Lower leg skin (tissue), 3 donors: ENCODE measurements around the gene MROH2A.

Experiments used
- CTCF ChIP-seq, 3 donors: fragments of 450-650 bp; IDR thresholded peaks; one replicate each; pipeline ENCODE4 v1.5.1; 2016; ENCODE audit warnings: antibody characterized with exemption in 3 of 3, mild to moderate bottlenecking in 3 of 3, moderate library complexity in 2 of 3
- POLR2A ChIP-seq, 2 donors: fragments of 450-650 bp; IDR thresholded peaks; one replicate each; pipeline ENCODE4 v1.6.1; 2016 to 2017; ENCODE audit warnings: antibody characterized with exemption in 2 of 2, mild to moderate bottlenecking in 1 of 2, moderate library complexity in 1 of 2

- TF ChIP-seq CTCF (IDR thresholded peaks at IDR 0.05) (no peak), POLR2A (IDR thresholded peaks at IDR 0.05) (no peak)
Observed at GRCh38 chr2:233857511-233858141, 79.5 kb downstream of the MROH2A start.
